ENCODE data around the gene LRRC59. TPM values are rescaled to one million over a fixed set of nuclear protein-coding genes. Genes with fewer than 3 reads are reported as not detected.

Gene LRRC59
- total RNA-seq, 1 experiment from 2014 or later: 106 TPM

- peaks cover 20 to 55% (median 53%) of the 10 kb centered on the region in 3 experiments for H3K36me3 Mint-ChIP-seq (ENCODE audit: insufficient read depth in 1 of 3, low read depth in 3 of 3)
- Histone ChIP-seq H2AK5ac (ENCODE audit: insufficient read length, low read length) (no peak overlapping the region), H3K56ac (ENCODE audit: insufficient read length, low read depth, low read length) (no peak overlapping the region), H3K9ac (ENCODE audit: extremely low read depth, insufficient read length, low read length) (no peak overlapping the region), H4K20me1 (ENCODE audit: control insufficient read depth, insufficient read depth, insufficient read length) (peaks cover 3% of the 10 kb centered on the region), H3K23ac (ENCODE audit: insufficient read length, low read depth, low read length) (no peak overlapping the region), H3T11ph (ENCODE audit: low read length) (no peak overlapping the region), H4K5ac (ENCODE audit: insufficient read length, low read depth, low read length) (no peak overlapping the region), H3K9me3 (ENCODE audit: control insufficient read depth, low read depth, low read length) (no peaks in the 10 kb centered on the region), H3K79me1 (ENCODE audit: insufficient read depth, low read depth, low read length, poor library complexity, severe bottlenecking) (peaks cover 8% of the 10 kb centered on the region), H4K8ac (replicated peaks; ENCODE audit: insufficient read length, low read depth, low read length) (no peak overlapping the region), H3K4ac (ENCODE audit: low read depth, low read length) (no peak overlapping the region), H3K4me1 (ENCODE audit: insufficient read depth, low read length) (peaks cover 4% of the 10 kb centered on the region), H4K91ac (ENCODE audit: insufficient read length, low read depth, low read length) (no peak overlapping the region), H2BK20ac (ENCODE audit: low read depth, low read length, poor library complexity, severe bottlenecking) (no peak overlapping the region), H2BK12ac (ENCODE audit: insufficient read length, low read depth, low read length) (no peak overlapping the region), H3K14ac (ENCODE audit: insufficient read depth, low read length) (no peak overlapping the region), H2BK120ac (ENCODE audit: low read depth, low read length, poor library complexity, severe bottlenecking) (no peak overlapping the region), H2BK15ac (ENCODE audit: low read depth, low read length) (no peak overlapping the region), H3K27me3 (ENCODE audit: insufficient read depth, low read length) (no peaks in the 10 kb centered on the region), H3K23me2 (ENCODE audit: insufficient read length, low read depth, low read length, poor library complexity, severe bottlenecking) (no peaks in the 10 kb centered on the region), H3K79me2 (ENCODE audit: insufficient read depth, low read length) (peaks cover 2% of the 10 kb centered on the region; the same call in 1 of the 2 replicates), H3K4me2 (ENCODE audit: insufficient read depth, insufficient read length, low read length) (no peak overlapping the region), H3K18ac (ENCODE audit: insufficient read length, low read depth, low read length) (no peak overlapping the region), H2AFZ (ENCODE audit: low read length) (no peak overlapping the region), H3K27ac (ENCODE audit: insufficient read length, low read depth, low read length) (no peak overlapping the region), H2BK5ac (ENCODE audit: insufficient read length, low read length) (no peak overlapping the region)
- peaks cover 39 to 40% of the 10 kb centered on the region in 2 experiments for H3K4me1 Mint-ChIP-seq
- H3K4me3 Mint-ChIP-seq: no peak overlapping the region
- no CpG with 5 or more reads among the region's 1 CpG for WGBS (ENCODE audit: extremely low coverage, insufficient read length, low lambda C conversion rate)
- no peak for TF ChIP-seq CTCF (conservative IDR thresholded peaks at IDR 0.05)
- H3K27me3 Mint-ChIP-seq (ENCODE audit: low read depth): no peaks in the 10 kb centered on the region
- DNase-seq: no peak
- no peaks in the 10 kb centered on the region for H3K9me3 Mint-ChIP-seq
- H3K27ac Mint-ChIP-seq: peak overlapping the region in 1 of 3 experiments; percentile 44; a peak in 1 of 7 replicates
Measured at GRCh38 chr17:50367401-50367800, 29.9 kb downstream of the LRRC59 start.
